Activated naive CD4-positive, alpha-beta T cell treated with anti-CD3 and anti-CD28 coated beads, Interleukin-2, amount 10 ng/mL, durations not matched to agents 5 hours and 36 hours (primary cell): ENCODE results near the gene AMZ1. TPM values are rescaled to one million over a fixed set of nuclear protein-coding genes. Genes with fewer than 3 reads are reported as not detected.

ENCODE experiments used
- total RNA-seq, 2 experiments: library from RNA; stranded (reverse); gene quantifications; one replicate each; pipeline ENCODE4 v1.2.3, GENCODE V29; 2021

The AMZ1 gene
- under 1 TPM; 0.30 to 0.31 TPM for total RNA-seq

DNA sequence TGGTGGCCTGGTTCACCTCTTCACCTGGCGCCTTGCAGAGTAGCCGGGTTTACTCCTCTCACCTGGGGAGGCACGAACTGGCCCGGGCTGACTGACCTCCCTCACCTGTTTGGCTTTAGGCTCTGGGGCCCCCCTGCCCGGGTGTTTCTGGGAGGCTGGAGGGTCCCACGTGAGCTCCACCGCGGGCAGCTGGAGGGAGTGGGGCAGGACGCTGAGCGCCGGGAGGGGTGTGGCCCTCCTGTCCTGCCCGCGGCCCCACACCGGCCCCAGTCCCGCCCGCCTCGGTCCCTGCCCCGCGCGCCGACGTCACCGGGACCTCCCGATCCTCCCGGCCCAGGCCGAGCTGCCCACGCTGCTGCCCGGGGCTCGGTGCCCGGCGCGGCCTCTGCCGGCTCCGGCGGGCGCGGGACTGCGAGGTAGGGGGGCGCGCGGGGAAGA is at the start of gene AMZ1:
AMZ1 (plus strand) TSS at position 322 of the 438 bp plus-strand sequence. CDS start 12,250 bp downstream, outside the sequence.

Other genes starting within 250 kb of the AMZ1 start
- not detected for gene GRIFIN, start 211.8 kb upstream of the AMZ1 start, total RNA-seq
- 10 to 100 TPM; 99.5 to 99.9 TPM for gene LFNG, start 168.4 kb upstream of the AMZ1 start, total RNA-seq
- gene BRAT1, start 132.7 kb upstream of the AMZ1 start, total RNA-seq: 10 to 100 TPM; 31.6 to 33.4 TPM
- gene IQCE, start 129.2 kb upstream of the AMZ1 start, total RNA-seq: 10 to 100 TPM in 1 of 2 experiments, 1 to 10 TPM in 1; 7.5 to 13.7 TPM
- gene TTYH3, start 56.2 kb upstream of the AMZ1 start, total RNA-seq: 10 to 100 TPM; 15.9 to 16.3 TPM
- gene GNA12, start 156.1 kb downstream of the AMZ1 start, total RNA-seq: 10 to 100 TPM; 17.7 to 17.9 TPM